T-helper 2 cell treated with Interferon-gamma antibody and Interleukin-4, amounts not matched to agents 5 μg/mL and 100 μg/mL, for 36 hours (primary cell): ENCODE data around the gene DOCK4.

Experiments used
- DNase-seq: peaks from one replicate; pipeline ENCODE4 v3.0.0; 2021; ENCODE audit warnings: low spot score
- H3K27ac Mint-ChIP-seq: one replicate; pipeline ENCODE4 v1.8.0; 2021; ENCODE audit warnings: mild to moderate bottlenecking, mixed read lengths
- H3K27me3 Mint-ChIP-seq: one replicate; pipeline ENCODE4 v1.8.0; 2021; ENCODE audit warnings: low read depth, mixed read lengths
- H3K36me3 Mint-ChIP-seq: one replicate; pipeline ENCODE4 v1.8.0; 2021; ENCODE audit warnings: low read depth, mixed read lengths
- H3K4me1 Mint-ChIP-seq: one replicate; pipeline ENCODE4 v1.8.0; 2021; ENCODE audit warnings: low read depth, mixed read lengths
- H3K4me3 Mint-ChIP-seq: one replicate; pipeline ENCODE4 v1.8.0; 2022; ENCODE audit warnings: mild to moderate bottlenecking, moderate library complexity, mixed read lengths
- H3K9me3 Mint-ChIP-seq: one replicate; pipeline ENCODE4 v1.8.0; 2021; ENCODE audit warnings: mixed read lengths

The DOCK4 gene

GRCh38 chr7:111789048-111789320 is 417.2 kb downstream of the DOCK4 start:
- H3K9me3 Mint-ChIP-seq: peaks cover 14% of the 10 kb centered on the region
- H3K27me3 Mint-ChIP-seq: peaks cover 4% of the 10 kb centered on the region
- no peaks in the 10 kb centered on the region for H3K36me3 Mint-ChIP-seq
- H3K27ac Mint-ChIP-seq: no peak overlapping the region
- DNase-seq: no peak
- no peak overlapping the region for H3K4me3 Mint-ChIP-seq
- no peaks in the 10 kb centered on the region for H3K4me1 Mint-ChIP-seq

GRCh38 chr7:111788286-111789047 is 417.7 kb downstream of the DOCK4 start:
- Mint-ChIP-seq H3K4me3 (no peak overlapping the region), H3K27me3 (peaks cover 4% of the 10 kb centered on the region), H3K9me3 (peaks cover 9% of the 10 kb centered on the region), H3K27ac (no peak overlapping the region), H3K4me1 (no peaks in the 10 kb centered on the region), H3K36me3 (no peaks in the 10 kb centered on the region)
- no peak for DNase-seq

GRCh38 chr7:111787741-111788140 is 418.5 kb downstream of the DOCK4 start:
- Mint-ChIP-seq H3K4me1 (no peaks in the 10 kb centered on the region), H3K36me3 (no peaks in the 10 kb centered on the region), H3K4me3 (no peak overlapping the region), H3K27ac (no peak overlapping the region), H3K27me3 (peaks cover 4% of the 10 kb centered on the region), H3K9me3 (peaks cover 3% of the 10 kb centered on the region)
- DNase-seq: no peak

GRCh38 chr7:111787099-111787498 is 419.1 kb downstream of the DOCK4 start:
- Mint-ChIP-seq H3K4me1 (no peaks in the 10 kb centered on the region), H3K36me3 (no peaks in the 10 kb centered on the region), H3K27ac (no peak overlapping the region), H3K27me3 (peaks cover 4% of the 10 kb centered on the region), H3K9me3 (peaks cover 3% of the 10 kb centered on the region), H3K4me3 (no peak overlapping the region)
- no peak for DNase-seq

- Mint-ChIP-seq H3K27me3 (peaks cover 8% of the 10 kb centered on the region), H3K4me1 (no peaks in the 10 kb centered on the region), H3K9me3 (no peaks in the 10 kb centered on the region), H3K27ac (no peak overlapping the region), H3K4me3 (no peak overlapping the region), H3K36me3 (no peaks in the 10 kb centered on the region)
- DNase-seq: no peak
Observed at GRCh38 chr7:111785076-111785475, 421.1 kb downstream of the DOCK4 start.

GRCh38 chr7:111784296-111784695 is 421.9 kb downstream of the DOCK4 start:
- Mint-ChIP-seq H3K4me1 (no peaks in the 10 kb centered on the region), H3K36me3 (no peaks in the 10 kb centered on the region), H3K4me3 (no peak overlapping the region), H3K9me3 (no peaks in the 10 kb centered on the region), H3K27ac (no peak overlapping the region), H3K27me3 (peaks cover 8% of the 10 kb centered on the region)
- DNase-seq: no peak

GRCh38 chr7:111783854-111784253 is 422.3 kb downstream of the DOCK4 start:
- Mint-ChIP-seq H3K4me1 (no peaks in the 10 kb centered on the region), H3K27me3 (peaks cover 8% of the 10 kb centered on the region), H3K9me3 (no peaks in the 10 kb centered on the region), H3K27ac (no peak overlapping the region), H3K36me3 (no peaks in the 10 kb centered on the region), H3K4me3 (no peak overlapping the region)
- DNase-seq: no peak

GRCh38 chr7:111780527-111780926 is 425.7 kb downstream of the DOCK4 start:
- DNase-seq: no peak
- H3K4me3 Mint-ChIP-seq: no peak overlapping the region
- H3K27ac Mint-ChIP-seq: no peak overlapping the region
- H3K36me3 Mint-ChIP-seq: no peaks in the 10 kb centered on the region
- H3K9me3 Mint-ChIP-seq: no peaks in the 10 kb centered on the region
- peaks cover 8% of the 10 kb centered on the region for H3K27me3 Mint-ChIP-seq
- no peaks in the 10 kb centered on the region for H3K4me1 Mint-ChIP-seq

- H3K4me1 Mint-ChIP-seq: no peaks in the 10 kb centered on the region
- no peaks in the 10 kb centered on the region for H3K9me3 Mint-ChIP-seq
- DNase-seq: no peak
- no peaks in the 10 kb centered on the region for H3K36me3 Mint-ChIP-seq
- H3K27me3 Mint-ChIP-seq: no peaks in the 10 kb centered on the region
- H3K27ac Mint-ChIP-seq: no peak overlapping the region
- H3K4me3 Mint-ChIP-seq: no peak overlapping the region
Observed at GRCh38 chr7:111775206-111775605, 431.0 kb downstream of the DOCK4 start.

GRCh38 chr7:111772716-111773115 is 433.5 kb downstream of the DOCK4 start:
- no peaks in the 10 kb centered on the region for H3K36me3 Mint-ChIP-seq
- no peaks in the 10 kb centered on the region for H3K9me3 Mint-ChIP-seq
- no peaks in the 10 kb centered on the region for H3K4me1 Mint-ChIP-seq
- no peak overlapping the region for H3K4me3 Mint-ChIP-seq
- no peak overlapping the region for H3K27ac Mint-ChIP-seq
- no peaks in the 10 kb centered on the region for H3K27me3 Mint-ChIP-seq
- no peak for DNase-seq

- no peak for DNase-seq
- Mint-ChIP-seq H3K36me3 (no peaks in the 10 kb centered on the region), H3K4me1 (no peaks in the 10 kb centered on the region), H3K4me3 (no peak overlapping the region), H3K27ac (no peak overlapping the region), H3K9me3 (no peaks in the 10 kb centered on the region), H3K27me3 (no peaks in the 10 kb centered on the region)
Observed at GRCh38 chr7:111771638-111772037, 434.6 kb downstream of the DOCK4 start.

GRCh38 chr7:111770116-111770515 is 436.1 kb downstream of the DOCK4 start:
- no peak for DNase-seq
- no peaks in the 10 kb centered on the region for H3K4me1 Mint-ChIP-seq
- H3K9me3 Mint-ChIP-seq: no peaks in the 10 kb centered on the region
- H3K4me3 Mint-ChIP-seq: no peak overlapping the region
- H3K27ac Mint-ChIP-seq: no peak overlapping the region
- no peaks in the 10 kb centered on the region for H3K27me3 Mint-ChIP-seq
- no peaks in the 10 kb centered on the region for H3K36me3 Mint-ChIP-seq

GRCh38 chr7:111765751-111766643 is 440.2 kb downstream of the DOCK4 start:
- H3K27me3 Mint-ChIP-seq: no peaks in the 10 kb centered on the region
- no peak overlapping the region for H3K4me3 Mint-ChIP-seq
- no peak for DNase-seq
- H3K27ac Mint-ChIP-seq: no peak overlapping the region
- no peaks in the 10 kb centered on the region for H3K4me1 Mint-ChIP-seq
- H3K9me3 Mint-ChIP-seq: no peaks in the 10 kb centered on the region
- no peaks in the 10 kb centered on the region for H3K36me3 Mint-ChIP-seq

GRCh38 chr7:111763221-111763801 is 442.9 kb downstream of the DOCK4 start:
- H3K4me3 Mint-ChIP-seq: no peak overlapping the region
- no peaks in the 10 kb centered on the region for H3K36me3 Mint-ChIP-seq
- H3K27me3 Mint-ChIP-seq: peaks cover 2% of the 10 kb centered on the region
- H3K4me1 Mint-ChIP-seq: no peaks in the 10 kb centered on the region
- no peak for DNase-seq
- no peaks in the 10 kb centered on the region for H3K9me3 Mint-ChIP-seq
- H3K27ac Mint-ChIP-seq: no peak overlapping the region
